Stimulated activated effector memory CD8-positive, alpha-beta T cell treated with anti-CD3 and anti-CD28 coated beads, Interleukin-12 subunit alpha, Interleukin-12 subunit beta, amount 100 ng/mL, for 72 hours (primary cell): ENCODE data around the gene ACTL7B.
"Not testable (repeated sequence)": the region's sequence is repeated elsewhere in the genome, so short reads cannot be mapped to it uniquely, and the experiment has no call there.

Experiments used
- ATAC-seq: fragments of 150-1000 bp; cut with Tn5 transposase; 2 replicates; pipeline ENCODE4 v1.10.0; 2021
- DNase-seq, 2 donors: peaks; one replicate each; pipeline ENCODE4 v3.0.0; 2021 to 2022; ENCODE audit warnings: low spot score in 2 of 2
- H3K27ac Mint-ChIP-seq: one replicate; pipeline ENCODE4 v1.8.0; 2022; ENCODE audit warnings: mild to moderate bottlenecking, mixed read lengths
- H3K36me3 Mint-ChIP-seq: one replicate; pipeline ENCODE4 v1.8.0; 2022; ENCODE audit warnings: mild to moderate bottlenecking, mixed read lengths
- H3K4me1 Mint-ChIP-seq: one replicate; pipeline ENCODE4 v1.8.0; 2022; ENCODE audit warnings: mixed read lengths
- H3K4me3 Mint-ChIP-seq: one replicate; pipeline ENCODE4 v1.8.0; 2022; ENCODE audit warnings: mild to moderate bottlenecking, mixed read lengths
- H3K9me3 Mint-ChIP-seq: one replicate; pipeline ENCODE4 v1.8.0; 2022; ENCODE audit warnings: mixed read lengths

ACTL7B gene

GRCh38 chr9:108839561-108839960 is 16.2 kb downstream of the ACTL7B start:
- not testable (repeated sequence) for H3K4me3 Mint-ChIP-seq, H3K36me3 Mint-ChIP-seq, H3K27ac Mint-ChIP-seq, ATAC-seq, H3K9me3 Mint-ChIP-seq, DNase-seq
- peaks cover 16% of the 10 kb centered on the region for H3K4me1 Mint-ChIP-seq

DNA sequence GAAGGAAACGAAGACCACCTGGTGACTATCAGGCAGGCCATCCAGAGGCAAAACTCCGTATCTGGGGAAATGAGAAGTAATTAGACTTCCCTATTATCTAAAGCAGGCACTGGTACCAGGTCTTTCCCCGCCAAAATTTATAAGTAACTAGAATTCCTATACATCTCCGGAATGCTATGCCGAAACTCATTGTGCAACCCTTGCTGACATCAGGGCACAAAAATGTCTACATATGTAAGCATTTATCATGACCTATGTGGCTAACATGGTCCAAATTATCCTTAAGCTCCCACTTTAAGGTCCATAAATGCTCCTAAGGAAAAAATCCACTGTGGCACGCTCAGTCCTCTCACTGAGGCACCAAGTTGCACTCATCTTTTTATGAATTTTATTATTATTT is 17.8 kb downstream of the ACTL7B start:
- Mint-ChIP-seq H3K4me3 (no peak overlapping the region), H3K4me1 (peaks cover 14% of the 10 kb centered on the region), H3K36me3 (no peaks in the 10 kb centered on the region), H3K9me3 (no peaks in the 10 kb centered on the region), H3K27ac (no peak overlapping the region)
- ATAC-seq (no peak), DNase-seq (no peak)

- no peak overlapping the region for H3K27ac Mint-ChIP-seq
- no peaks in the 10 kb centered on the region for H3K36me3 Mint-ChIP-seq
- no peak overlapping the region for H3K4me3 Mint-ChIP-seq
- peaks cover 9% of the 10 kb centered on the region for H3K4me1 Mint-ChIP-seq
- DNase-seq (no peak), ATAC-seq (no peak)
- no peaks in the 10 kb centered on the region for H3K9me3 Mint-ChIP-seq
These were observed 18.3 kb downstream of the ACTL7B start for GRCh38 chr9:108837530-108837929.

DNA sequence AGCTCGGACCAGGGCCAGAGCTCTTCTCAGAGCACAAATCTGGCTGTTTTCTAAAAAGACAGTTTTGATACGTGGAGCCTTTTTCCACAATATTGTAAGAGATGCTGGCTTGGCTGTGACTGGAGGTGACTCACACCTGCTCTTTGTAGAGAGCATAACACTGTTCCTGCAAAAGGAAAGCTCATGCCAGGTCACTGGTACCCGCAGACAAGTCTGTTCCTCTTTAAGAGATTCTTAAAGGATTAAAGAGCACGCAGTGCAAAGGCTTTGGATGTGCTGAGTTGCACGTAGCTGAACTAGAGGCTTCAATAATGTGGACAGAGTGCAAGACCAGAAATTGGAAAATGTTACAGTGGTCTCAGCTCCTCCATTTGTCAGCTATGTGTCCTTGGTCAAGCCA is 19.0 kb downstream of the ACTL7B start:
- no peak overlapping the region for H3K4me3 Mint-ChIP-seq
- H3K36me3 Mint-ChIP-seq = no peaks in the 10 kb centered on the region
- no peak for DNase-seq
- no peak for ATAC-seq
- peaks cover 8% of the 10 kb centered on the region for H3K4me1 Mint-ChIP-seq
- no peaks in the 10 kb centered on the region for H3K9me3 Mint-ChIP-seq
- no peak overlapping the region for H3K27ac Mint-ChIP-seq

- DNase-seq (no peak), ATAC-seq (no peak)
- H3K4me3 Mint-ChIP-seq = no peak overlapping the region
- peaks cover 8% of the 10 kb centered on the region for H3K4me1 Mint-ChIP-seq
- no peak overlapping the region for H3K27ac Mint-ChIP-seq
- no peaks in the 10 kb centered on the region for H3K36me3 Mint-ChIP-seq
- no peaks in the 10 kb centered on the region for H3K9me3 Mint-ChIP-seq
These were observed 19.5 kb downstream of the ACTL7B start for GRCh38 chr9:108836319-108836718.

DNA sequence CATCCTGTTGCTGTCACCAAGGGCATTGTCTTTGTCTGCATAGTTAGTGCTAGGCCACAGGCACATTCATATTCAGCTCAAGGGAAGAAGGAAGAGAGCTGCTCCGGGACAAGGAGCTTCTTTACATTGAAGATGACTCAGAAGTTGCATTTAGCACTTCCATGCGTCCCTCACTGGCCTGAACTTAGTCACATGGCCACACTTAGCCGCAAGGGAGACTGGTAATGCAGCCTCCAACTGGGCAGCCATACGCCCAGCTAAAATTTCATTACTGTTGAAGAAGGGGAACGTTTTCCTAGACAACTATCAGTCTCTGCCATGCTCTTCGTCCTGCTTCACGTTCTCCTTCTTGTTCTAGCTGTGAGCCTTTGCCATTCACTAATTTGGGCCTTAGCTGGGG is 20.0 kb downstream of the ACTL7B start:
- H3K4me3 Mint-ChIP-seq = no peak overlapping the region
- no peak overlapping the region for H3K27ac Mint-ChIP-seq
- ATAC-seq (no peak), DNase-seq (no peak)
- H3K36me3 Mint-ChIP-seq = no peaks in the 10 kb centered on the region
- H3K9me3 Mint-ChIP-seq = no peaks in the 10 kb centered on the region
- H3K4me1 Mint-ChIP-seq = peaks cover 8% of the 10 kb centered on the region

GRCh38 chr9:108834959-108835665 is 20.7 kb downstream of the ACTL7B start:
- Mint-ChIP-seq H3K4me1 (peaks cover 8% of the 10 kb centered on the region), H3K4me3 (no peak overlapping the region), H3K36me3 (no peaks in the 10 kb centered on the region), H3K27ac (no peak overlapping the region), H3K9me3 (no peaks in the 10 kb centered on the region)
- no peak for ATAC-seq
- no peak for DNase-seq

- H3K4me1 Mint-ChIP-seq = peaks cover 8% of the 10 kb centered on the region
- no peak overlapping the region for H3K4me3 Mint-ChIP-seq
- no peak for DNase-seq
- no peak overlapping the region for H3K27ac Mint-ChIP-seq
- no peaks in the 10 kb centered on the region for H3K9me3 Mint-ChIP-seq
- ATAC-seq = no peak
- no peaks in the 10 kb centered on the region for H3K36me3 Mint-ChIP-seq
These were observed 23.6 kb downstream of the ACTL7B start for GRCh38 chr9:108832179-108832500.

DNA sequence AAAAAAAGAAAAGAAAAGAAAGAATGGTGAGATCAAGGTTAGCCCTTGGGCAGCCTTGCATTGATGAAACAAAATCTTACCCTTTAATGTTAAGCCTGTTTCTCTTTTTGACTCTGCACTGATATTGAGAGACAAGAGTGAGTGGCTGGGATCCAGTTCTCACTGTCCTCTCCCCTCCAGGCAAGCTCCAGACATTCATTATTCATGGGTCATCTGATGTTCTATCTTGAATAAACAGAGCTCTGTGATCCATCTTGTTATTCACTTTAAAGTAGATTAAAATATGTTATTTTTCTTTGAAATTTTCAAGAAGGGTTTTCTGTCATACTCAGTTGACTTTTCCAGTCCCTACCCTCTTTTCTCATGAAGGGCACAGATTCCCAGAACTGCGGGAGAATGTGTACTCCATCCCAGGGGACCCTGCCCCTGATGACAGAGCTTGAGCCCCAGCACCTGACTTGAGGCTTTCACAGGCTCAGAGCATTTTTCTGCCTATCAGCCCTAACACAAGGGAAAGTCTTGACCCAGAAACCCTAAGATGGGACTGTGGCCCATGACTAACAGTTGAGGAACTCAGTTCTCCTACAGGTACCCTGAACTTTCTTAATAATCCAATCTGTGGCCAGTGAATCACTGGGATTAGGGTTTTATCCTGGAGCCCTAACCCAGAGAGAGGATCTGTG is 24.1 kb downstream of the ACTL7B start:
- no peak overlapping the region for H3K4me3 Mint-ChIP-seq
- no peak for ATAC-seq
- DNase-seq = no peak
- no peaks in the 10 kb centered on the region for H3K36me3 Mint-ChIP-seq
- no peaks in the 10 kb centered on the region for H3K9me3 Mint-ChIP-seq
- H3K27ac Mint-ChIP-seq = no peak overlapping the region
- H3K4me1 Mint-ChIP-seq = peaks cover 8% of the 10 kb centered on the region

GRCh38 chr9:108830272-108830671 is 25.5 kb downstream of the ACTL7B start:
- Mint-ChIP-seq H3K9me3 (no peaks in the 10 kb centered on the region), H3K4me3 (no peak overlapping the region), H3K27ac (no peak overlapping the region), H3K36me3 (no peaks in the 10 kb centered on the region), H3K4me1 (peaks cover 6% of the 10 kb centered on the region)
- ATAC-seq = no peak
- DNase-seq = no peak

- Mint-ChIP-seq H3K4me3 (no peak overlapping the region), H3K36me3 (no peaks in the 10 kb centered on the region), H3K27ac (no peak overlapping the region), H3K4me1 (no peaks in the 10 kb centered on the region), H3K9me3 (peaks cover 12% of the 10 kb centered on the region)
- no peak for DNase-seq
- no peak for ATAC-seq
These were observed 32.0 kb downstream of the ACTL7B start for GRCh38 chr9:108823829-108824228.

GRCh38 chr9:108816037-108816436 is 39.7 kb downstream of the ACTL7B start:
- ATAC-seq (no peak), DNase-seq (no peak)
- no peaks in the 10 kb centered on the region for H3K4me1 Mint-ChIP-seq
- no peak overlapping the region for H3K27ac Mint-ChIP-seq
- no peaks in the 10 kb centered on the region for H3K9me3 Mint-ChIP-seq
- H3K36me3 Mint-ChIP-seq = no peaks in the 10 kb centered on the region
- no peak overlapping the region for H3K4me3 Mint-ChIP-seq

DNA sequence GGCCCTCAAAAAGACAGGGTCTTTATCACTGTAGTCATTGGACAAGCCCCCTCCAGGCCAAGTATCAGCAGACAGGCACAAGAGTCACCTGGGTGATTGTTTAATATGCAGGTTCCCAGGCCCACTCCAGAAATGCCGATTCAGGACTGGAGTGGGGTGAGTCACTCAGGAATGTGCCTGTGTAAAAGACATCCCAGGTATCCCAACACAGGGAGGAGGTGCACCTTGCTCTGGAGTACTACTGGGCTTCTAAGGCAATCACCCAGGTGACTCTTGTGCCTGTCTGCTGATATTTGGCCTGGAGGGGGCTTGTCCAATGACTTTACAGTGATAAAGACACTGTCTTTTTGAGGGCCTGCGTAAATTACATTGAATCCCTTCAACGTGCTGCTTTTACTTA is 40.6 kb downstream of the ACTL7B start:
- ATAC-seq (no peak), DNase-seq (no peak)
- H3K9me3 Mint-ChIP-seq = no peaks in the 10 kb centered on the region
- H3K4me3 Mint-ChIP-seq = no peak overlapping the region
- no peaks in the 10 kb centered on the region for H3K36me3 Mint-ChIP-seq
- no peak overlapping the region for H3K27ac Mint-ChIP-seq
- H3K4me1 Mint-ChIP-seq = no peaks in the 10 kb centered on the region

DNA sequence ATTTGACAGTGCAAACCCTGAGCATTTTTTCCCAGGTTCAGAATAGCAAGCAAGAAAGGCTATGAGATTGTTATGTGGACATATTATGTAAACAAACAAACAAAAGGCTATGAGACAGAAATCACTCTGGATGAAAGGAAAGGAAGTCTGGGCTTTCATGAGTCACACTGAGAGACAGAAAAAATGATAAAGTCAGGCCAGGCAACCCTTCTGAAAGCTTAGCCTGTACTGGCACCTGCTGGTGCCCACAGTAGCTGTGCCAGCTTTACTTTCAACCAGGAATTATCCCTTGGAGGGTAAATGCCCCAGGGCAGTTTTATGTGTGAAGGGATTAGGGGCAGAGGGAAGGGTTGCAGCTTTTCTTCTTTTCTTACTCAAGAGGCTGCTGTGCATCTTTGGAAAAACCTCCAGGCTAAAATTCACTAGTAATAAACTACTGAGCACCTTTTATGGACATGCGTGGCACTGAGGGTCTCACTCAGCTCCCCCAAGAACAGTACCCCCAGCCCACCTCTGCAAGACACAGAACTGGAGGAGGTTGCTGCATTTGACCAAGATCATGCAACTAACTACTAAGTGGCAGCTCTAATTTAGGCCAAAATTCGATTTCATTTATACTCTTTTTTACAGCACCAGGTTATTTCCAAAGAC is 41.7 kb downstream of the ACTL7B start:
- H3K4me1 Mint-ChIP-seq = no peaks in the 10 kb centered on the region
- H3K9me3 Mint-ChIP-seq = no peaks in the 10 kb centered on the region
- no peak overlapping the region for H3K27ac Mint-ChIP-seq
- no peak overlapping the region for H3K4me3 Mint-ChIP-seq
- no peak for ATAC-seq
- no peak for DNase-seq
- H3K36me3 Mint-ChIP-seq = no peaks in the 10 kb centered on the region

DNA sequence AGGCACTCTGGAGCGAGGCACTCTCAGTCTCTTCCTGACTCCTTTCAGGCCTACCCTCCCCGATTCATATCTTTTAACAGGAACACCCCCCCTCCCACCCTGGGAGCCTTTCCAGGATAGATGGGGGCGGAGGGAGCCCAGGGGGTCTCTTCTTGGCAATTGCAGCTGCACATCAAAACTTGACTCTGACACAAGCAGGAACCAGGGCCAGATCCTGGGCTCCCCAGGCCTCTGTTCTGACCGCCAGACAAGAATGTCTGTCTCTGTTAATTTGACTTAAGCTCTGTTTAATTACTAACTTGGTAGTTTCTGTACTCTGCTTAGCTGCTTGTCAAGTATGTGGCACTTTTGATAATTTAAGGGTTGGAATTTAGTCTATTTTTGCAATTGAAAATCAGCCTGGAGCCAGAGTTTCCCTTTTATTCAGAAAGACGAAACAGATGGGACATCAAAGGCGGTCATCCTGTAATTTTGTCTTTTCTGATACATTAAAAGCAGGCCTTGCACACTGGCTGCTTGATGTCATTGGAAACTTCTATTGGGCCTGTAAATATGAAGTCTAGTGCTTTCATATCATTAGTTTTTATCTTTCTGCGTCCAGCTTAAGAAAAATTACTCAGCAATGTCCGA is 43.3 kb downstream of the ACTL7B start:
- DNase-seq (no peak), ATAC-seq (no peak)
- H3K4me3 Mint-ChIP-seq = no peak overlapping the region
- no peaks in the 10 kb centered on the region for H3K36me3 Mint-ChIP-seq
- H3K4me1 Mint-ChIP-seq = no peaks in the 10 kb centered on the region
- no peak overlapping the region for H3K27ac Mint-ChIP-seq
- no peaks in the 10 kb centered on the region for H3K9me3 Mint-ChIP-seq

- Mint-ChIP-seq H3K9me3 (no peaks in the 10 kb centered on the region), H3K4me1 (no peaks in the 10 kb centered on the region), H3K36me3 (no peaks in the 10 kb centered on the region), H3K4me3 (no peak overlapping the region), H3K27ac (no peak overlapping the region)
- DNase-seq (no peak), ATAC-seq (no peak)
These were observed 43.8 kb downstream of the ACTL7B start for GRCh38 chr9:108811944-108812343.
